ELR (cell line): ENCODE data around the gene SLC38A7.

Experiments
- DNase-seq: peaks from one replicate; pipeline ENCODE4 v3.0.0-alpha.2; 2015; ENCODE audit warnings: low read depth

SLC38A7 gene

GRCh38 chr16:58684354-58685083, at the start of gene SLC38A7:
Gene SLC38A7, minus strand, starts transcription at chr16:58684770. Its CDS starts 4,644 bp downstream, at chr16:58680126.
- DNase-seq: peak; percentile 89

GRCh38 chr16:58733671-58734458, 49.3 kb upstream of the SLC38A7 start, which contains the start of gene GOT2:
Gene GOT2, minus strand, starts transcription at chr16:58734316. Its CDS starts 88 bp downstream, at chr16:58734228.
- peak; percentile 88 for DNase-seq

- DNase-seq: peak; percentile 20
Observed at GRCh38 chr16:58733248-58733670, 48.7 kb upstream of the SLC38A7 start.

- DNase-seq: peak; percentile 79
Observed at GRCh38 chr16:58732545-58733247, 48.1 kb upstream of the SLC38A7 start.

- DNase-seq: no peak
Observed at GRCh38 chr16:58730724-58731370, 46.3 kb upstream of the SLC38A7 start.

- DNase-seq: no peak
Observed at GRCh38 chr16:58727796-58728568, 43.4 kb upstream of the SLC38A7 start.

- no peak for DNase-seq
Observed at GRCh38 chr16:58727028-58727781, 42.6 kb upstream of the SLC38A7 start.

- DNase-seq: no peak
Observed at GRCh38 chr16:58723109-58723508, 38.5 kb upstream of the SLC38A7 start.

- DNase-seq: no peak
Observed at GRCh38 chr16:58717994-58718393, 33.4 kb upstream of the SLC38A7 start.

- DNase-seq: no peak
Observed at GRCh38 chr16:58716468-58716867, 31.9 kb upstream of the SLC38A7 start.

- no peak for DNase-seq
Observed at GRCh38 chr16:58713742-58714141, 29.2 kb upstream of the SLC38A7 start.

- no peak for DNase-seq
Observed at GRCh38 chr16:58709333-58709732, 24.8 kb upstream of the SLC38A7 start.

GRCh38 chr16:58699151-58699550, 14.6 kb upstream of the SLC38A7 start:
- DNase-seq: no peak

- DNase-seq: no peak
Observed at GRCh38 chr16:58695368-58695767, 10.8 kb upstream of the SLC38A7 start.

- no peak for DNase-seq
Observed at GRCh38 chr16:58692450-58692849, 7.9 kb upstream of the SLC38A7 start.

GRCh38 chr16:58686985-58687706, 2.6 kb upstream of the SLC38A7 start:
- peak; percentile 74 for DNase-seq

- DNase-seq: no peak
Observed at GRCh38 chr16:58685084-58685449, 497 bp upstream of the SLC38A7 start.

GRCh38 chr16:58684001-58684353, 593 bp downstream of the SLC38A7 start:
- peak; percentile 58 for DNase-seq

GRCh38 chr16:58679763-58680162, 4.8 kb downstream of the SLC38A7 start:
- no peak for DNase-seq

- peak; percentile 43 for DNase-seq
Observed at GRCh38 chr16:58678716-58679115, 5.9 kb downstream of the SLC38A7 start.
